ENCODE data around the gene PIGC.

PIGC gene

DNA sequence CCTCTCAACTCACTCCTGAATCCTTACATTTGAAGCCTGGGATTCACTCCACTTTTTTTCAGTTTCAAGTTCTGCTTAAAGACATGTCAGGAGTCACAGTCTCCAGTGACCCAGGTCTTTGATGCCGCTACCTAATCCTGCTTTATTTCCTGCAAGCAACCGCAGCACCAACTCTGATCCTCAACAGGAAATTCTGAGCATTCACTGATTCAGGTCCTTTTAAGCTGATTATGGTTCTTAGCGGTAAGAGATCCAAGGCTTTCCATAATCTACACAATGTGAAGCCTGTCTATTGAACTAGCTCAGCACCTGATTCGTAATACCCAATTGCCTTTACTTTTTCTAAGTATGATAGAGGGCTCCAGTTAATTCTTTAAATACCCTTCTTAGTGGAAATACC, 43.7 kb upstream of the PIGC start:
- Histone ChIP-seq H3K9ac (ENCODE audit: low read length) (no peak overlapping the region), H4K8ac (ENCODE audit: low read length) (no peak overlapping the region), H3K23ac (ENCODE audit: low read length in 2 of 2) (no peak overlapping the region), H3K14ac (ENCODE audit: low read length in 2 of 2) (no peak overlapping the region), H3K4me3 (ENCODE audit: insufficient read depth in 1 of 2, low read depth in 1 of 2, low read length in 2 of 2) (no peak overlapping the region), H2BK120ac (ENCODE audit: low read depth, low read length) (no peak overlapping the region), H2AFZ (ENCODE audit: low read depth, low read length) (no peak overlapping the region), H3K9me3 (ENCODE audit: control insufficient read depth, low read length) (no peaks in the 10 kb centered on the region), H3K18ac (ENCODE audit: low read depth in 1 of 2, low read length in 2 of 2) (no peak overlapping the region), H2BK15ac (ENCODE audit: low read depth, poor library complexity, severe bottlenecking) (no peak overlapping the region), H4K91ac (ENCODE audit: low read length) (no peak overlapping the region), H2AK5ac (ENCODE audit: low read length, severe bottlenecking) (no peak overlapping the region), H3K4me1 (ENCODE audit: control insufficient read depth, insufficient read depth, low read depth, low read length) (peaks cover 3% of the 10 kb centered on the region), H2BK5ac (ENCODE audit: low read depth, low read length, poor library complexity, severe bottlenecking) (no peak overlapping the region), H2BK12ac (ENCODE audit: low read length in 2 of 2) (no peak overlapping the region), H3K4ac (ENCODE audit: low read depth in 1 of 2, low read length in 2 of 2) (no peak overlapping the region), H3K27me3 (ENCODE audit: control insufficient read depth in 1 of 2, insufficient read depth in 1 of 2, low read length in 2 of 2) (peaks cover 0 to 80% of the 10 kb centered on the region in 2 experiments), H3K27ac (ENCODE audit: low read length, poor library complexity, severe bottlenecking) (no peak overlapping the region), H3K36me3 (ENCODE audit: control insufficient read depth in 1 of 2, insufficient read depth in 2 of 2, low read depth in 1 of 2, low read length in 2 of 2) (no peaks in the 10 kb centered on the region), H3K4me2 (ENCODE audit: low read length, poor library complexity, severe bottlenecking) (no peak overlapping the region), H3K79me1 (replicated peaks; ENCODE audit: low read length, poor library complexity, severe bottlenecking) (no peaks in the 10 kb centered on the region)
- no peak for DNase-seq
- 82% methylated on average over 4 of the region's 4 CpGs for WGBS

DNA sequence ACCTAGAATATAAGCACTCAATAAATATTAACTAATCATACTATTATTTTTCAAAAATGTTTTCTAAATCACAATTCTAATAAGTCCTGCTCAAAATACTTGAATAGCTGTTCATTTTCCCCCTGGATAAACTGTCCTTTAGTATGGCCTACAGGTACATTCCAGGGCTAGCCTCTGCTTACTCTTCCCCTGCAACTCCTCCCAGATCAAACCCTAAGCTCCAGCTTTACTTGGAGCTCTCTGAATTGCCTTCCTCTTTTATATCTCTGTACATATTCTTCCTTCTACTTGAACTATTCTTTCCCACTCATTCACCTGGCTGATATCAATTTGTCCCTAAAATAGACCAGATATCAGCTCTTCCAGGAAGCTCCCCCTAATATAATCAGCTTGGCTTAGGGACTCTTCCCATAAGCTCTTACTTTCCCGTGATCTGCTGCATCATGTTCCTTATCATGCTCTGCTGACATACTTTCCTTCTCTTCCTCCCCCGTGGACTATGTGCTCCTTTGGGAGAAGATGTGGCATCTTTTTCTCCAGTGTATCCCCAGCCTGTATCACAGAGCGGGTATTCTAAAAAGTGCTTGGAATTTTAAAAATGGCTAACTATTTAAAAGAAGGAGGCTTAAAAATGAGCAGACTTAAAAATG, 43.1 kb upstream of the PIGC start:
- 69% methylated on average over 3 of the region's 3 CpGs for WGBS

DNA sequence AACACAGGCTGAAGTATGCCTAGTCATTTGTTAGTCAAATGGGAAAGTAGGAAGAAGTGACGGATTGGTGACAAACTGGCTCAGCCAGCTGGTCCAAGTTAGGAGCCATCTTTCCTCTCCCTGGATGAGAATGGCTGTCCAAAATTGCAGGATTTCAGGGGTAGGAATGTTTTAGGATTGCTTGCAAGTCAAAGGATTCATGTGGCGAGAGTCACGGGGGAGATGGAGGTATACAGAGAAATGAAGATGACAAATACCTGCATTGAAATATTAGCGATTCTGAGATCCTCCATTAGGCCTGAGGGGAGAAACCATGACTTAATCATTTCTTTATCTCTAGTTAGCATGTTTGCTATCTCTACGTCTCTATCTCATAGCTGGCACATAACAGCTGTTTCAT, 41.8 kb upstream of the PIGC start:
- H3K14ac ChIP-seq (ENCODE audit: low read length in 2 of 2): no peak overlapping the region
- peaks cover 0 to 71% of the 10 kb centered on the region in 2 experiments for H3K27me3 ChIP-seq (ENCODE audit: control insufficient read depth in 1 of 2, insufficient read depth in 1 of 2, low read length in 2 of 2)
- H3K36me3 ChIP-seq (ENCODE audit: control insufficient read depth in 1 of 2, insufficient read depth in 2 of 2, low read depth in 1 of 2, low read length in 2 of 2): no peaks in the 10 kb centered on the region
- H2BK15ac ChIP-seq (ENCODE audit: low read depth, poor library complexity, severe bottlenecking): no peak overlapping the region
- no peak overlapping the region for H3K9ac ChIP-seq (ENCODE audit: low read length)
- WGBS: 87% methylated on average over 4 of the region's 5 CpGs
- DNase-seq: no peak
- H2AFZ ChIP-seq (ENCODE audit: low read depth, low read length): no peak overlapping the region
- H3K4ac ChIP-seq (ENCODE audit: low read depth in 1 of 2, low read length in 2 of 2): no peak overlapping the region
- H3K79me1 ChIP-seq (replicated peaks; ENCODE audit: low read length, poor library complexity, severe bottlenecking): no peaks in the 10 kb centered on the region
- no peak overlapping the region for H3K4me3 ChIP-seq (ENCODE audit: insufficient read depth in 1 of 2, low read depth in 1 of 2, low read length in 2 of 2)
- H3K9me3 ChIP-seq (ENCODE audit: control insufficient read depth, low read length): no peaks in the 10 kb centered on the region
- H3K27ac ChIP-seq (ENCODE audit: low read length, poor library complexity, severe bottlenecking): no peak overlapping the region
- H4K91ac ChIP-seq (ENCODE audit: low read length): no peak overlapping the region
- H3K4me1 ChIP-seq (ENCODE audit: control insufficient read depth, insufficient read depth, low read depth, low read length): peaks cover 5% of the 10 kb centered on the region
- no peak overlapping the region for H3K18ac ChIP-seq (ENCODE audit: low read depth in 1 of 2, low read length in 2 of 2)
- no peak overlapping the region for H2BK120ac ChIP-seq (ENCODE audit: low read depth, low read length)
- H2BK5ac ChIP-seq (ENCODE audit: low read depth, low read length, poor library complexity, severe bottlenecking): no peak overlapping the region
- no peak overlapping the region for H2AK5ac ChIP-seq (ENCODE audit: low read length, severe bottlenecking)
- no peak overlapping the region for H2BK12ac ChIP-seq (ENCODE audit: low read length in 2 of 2)
- no peak overlapping the region for H3K4me2 ChIP-seq (ENCODE audit: low read length, poor library complexity, severe bottlenecking)
- no peak overlapping the region for H4K8ac ChIP-seq (ENCODE audit: low read length)
- no peak overlapping the region for H3K23ac ChIP-seq (ENCODE audit: low read length in 2 of 2)

More for the DNA sequence above, 43.1 kb upstream of the PIGC start:
- no peak overlapping the region for H3K23ac ChIP-seq (ENCODE audit: low read length in 2 of 2)
- H4K91ac ChIP-seq (ENCODE audit: low read length): no peak overlapping the region
- H3K27ac ChIP-seq (ENCODE audit: low read length, poor library complexity, severe bottlenecking): no peak overlapping the region
- H2BK5ac ChIP-seq (ENCODE audit: low read depth, low read length, poor library complexity, severe bottlenecking): no peak overlapping the region
- DNase-seq: no peak
- no peak overlapping the region for H3K4me2 ChIP-seq (ENCODE audit: low read length, poor library complexity, severe bottlenecking)
- no peak overlapping the region for H2AFZ ChIP-seq (ENCODE audit: low read depth, low read length)
- no peaks in the 10 kb centered on the region for H3K79me1 ChIP-seq (replicated peaks; ENCODE audit: low read length, poor library complexity, severe bottlenecking)
- H3K14ac ChIP-seq (ENCODE audit: low read length in 2 of 2): no peak overlapping the region
- no peaks in the 10 kb centered on the region for H3K9me3 ChIP-seq (ENCODE audit: control insufficient read depth, low read length)
- no peak overlapping the region for H4K8ac ChIP-seq (ENCODE audit: low read length)
- no peaks in the 10 kb centered on the region for H3K36me3 ChIP-seq (ENCODE audit: control insufficient read depth in 1 of 2, insufficient read depth in 2 of 2, low read depth in 1 of 2, low read length in 2 of 2)
- H3K9ac ChIP-seq (ENCODE audit: low read length): no peak overlapping the region
- H2BK15ac ChIP-seq (ENCODE audit: low read depth, poor library complexity, severe bottlenecking): no peak overlapping the region
- no peak overlapping the region for H3K18ac ChIP-seq (ENCODE audit: low read depth in 1 of 2, low read length in 2 of 2)
- peaks cover 5% of the 10 kb centered on the region for H3K4me1 ChIP-seq (ENCODE audit: control insufficient read depth, insufficient read depth, low read depth, low read length)
- H3K4me3 ChIP-seq (ENCODE audit: insufficient read depth in 1 of 2, low read depth in 1 of 2, low read length in 2 of 2): no peak overlapping the region
- H2AK5ac ChIP-seq (ENCODE audit: low read length, severe bottlenecking): no peak overlapping the region
- H3K4ac ChIP-seq (ENCODE audit: low read depth in 1 of 2, low read length in 2 of 2): no peak overlapping the region
- H2BK12ac ChIP-seq (ENCODE audit: low read length in 2 of 2): no peak overlapping the region
- peaks cover 0 to 80% of the 10 kb centered on the region in 2 experiments for H3K27me3 ChIP-seq (ENCODE audit: control insufficient read depth in 1 of 2, insufficient read depth in 1 of 2, low read length in 2 of 2)
- no peak overlapping the region for H2BK120ac ChIP-seq (ENCODE audit: low read depth, low read length)

DNA sequence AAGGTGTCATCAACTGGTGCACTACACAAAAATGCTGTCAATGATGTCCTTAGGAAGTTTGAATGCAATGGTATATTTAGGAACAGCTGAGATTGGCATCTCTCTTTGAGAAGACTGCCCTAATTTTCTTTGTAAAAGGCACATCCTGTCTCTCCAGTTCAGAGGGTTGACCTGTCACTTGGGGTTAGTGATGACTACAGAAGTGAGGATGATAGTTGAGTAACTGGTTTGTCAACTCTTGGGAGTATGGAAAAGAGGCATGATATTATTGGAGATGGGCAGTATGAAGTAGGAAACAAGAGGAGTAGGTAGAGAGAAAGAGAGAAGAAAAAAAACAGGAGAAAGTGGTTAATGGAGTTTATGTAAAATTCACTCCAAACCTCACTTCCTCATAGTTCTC, 40.4 kb upstream of the PIGC start:
- Histone ChIP-seq H2AFZ (ENCODE audit: low read depth, low read length) (no peak overlapping the region), H3K36me3 (ENCODE audit: control insufficient read depth in 1 of 2, insufficient read depth in 2 of 2, low read depth in 1 of 2, low read length in 2 of 2) (no peaks in the 10 kb centered on the region), H3K4me2 (ENCODE audit: low read length, poor library complexity, severe bottlenecking) (no peak overlapping the region), H2BK15ac (ENCODE audit: low read depth, poor library complexity, severe bottlenecking) (no peak overlapping the region), H3K18ac (ENCODE audit: low read depth in 1 of 2, low read length in 2 of 2) (no peak overlapping the region), H2AK5ac (ENCODE audit: low read length, severe bottlenecking) (no peak overlapping the region), H3K14ac (ENCODE audit: low read length in 2 of 2) (no peak overlapping the region), H3K4me3 (ENCODE audit: insufficient read depth in 1 of 2, low read depth in 1 of 2, low read length in 2 of 2) (no peak overlapping the region), H3K9ac (ENCODE audit: low read length) (no peak overlapping the region), H2BK5ac (ENCODE audit: low read depth, low read length, poor library complexity, severe bottlenecking) (no peak overlapping the region), H3K9me3 (ENCODE audit: control insufficient read depth, low read length) (no peaks in the 10 kb centered on the region), H3K4ac (ENCODE audit: low read depth in 1 of 2, low read length in 2 of 2) (no peak overlapping the region), H3K23ac (ENCODE audit: low read length in 2 of 2) (no peak overlapping the region), H4K8ac (ENCODE audit: low read length) (no peak overlapping the region), H2BK120ac (ENCODE audit: low read depth, low read length) (no peak overlapping the region), H3K27me3 (ENCODE audit: control insufficient read depth in 1 of 2, insufficient read depth in 1 of 2, low read length in 2 of 2) (peaks cover 0 to 61% of the 10 kb centered on the region in 2 experiments), H4K91ac (ENCODE audit: low read length) (no peak overlapping the region), H3K79me1 (replicated peaks; ENCODE audit: low read length, poor library complexity, severe bottlenecking) (no peaks in the 10 kb centered on the region), H3K4me1 (ENCODE audit: control insufficient read depth, insufficient read depth, low read depth, low read length) (peaks cover 5% of the 10 kb centered on the region), H3K27ac (ENCODE audit: low read length, poor library complexity, severe bottlenecking) (no peak overlapping the region), H2BK12ac (ENCODE audit: low read length in 2 of 2) (no peak overlapping the region)
- no peak for DNase-seq
